Measurements from ENCODE around the gene KIF17.

Gene KIF17

GRCh38 chr1:20710469-20711284 is 7.1 kb downstream of the KIF17 start:
- DNase-seq (ENCODE audit: low read depth) = no peak

DNA sequence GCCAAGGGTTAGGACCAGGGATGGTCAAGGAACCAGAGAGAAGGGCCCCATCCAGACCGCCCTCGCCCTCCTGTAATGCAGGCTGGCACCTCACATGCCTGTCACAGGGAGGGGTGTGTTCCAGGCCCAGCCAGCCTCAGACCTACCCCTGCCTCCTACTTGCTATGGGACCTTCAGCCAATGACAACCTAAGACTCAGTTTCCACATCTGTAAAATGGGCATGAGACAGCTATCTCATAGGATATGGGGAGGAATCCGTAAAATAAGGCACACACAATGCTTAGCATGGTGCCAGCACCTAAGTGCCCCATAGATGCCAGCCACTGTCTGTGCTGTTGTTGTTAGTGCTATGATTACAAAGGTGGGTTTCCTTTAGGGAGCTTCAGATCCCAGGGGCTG is 7.9 kb downstream of the KIF17 start:
- no peak for DNase-seq (ENCODE audit: low read depth)

DNA sequence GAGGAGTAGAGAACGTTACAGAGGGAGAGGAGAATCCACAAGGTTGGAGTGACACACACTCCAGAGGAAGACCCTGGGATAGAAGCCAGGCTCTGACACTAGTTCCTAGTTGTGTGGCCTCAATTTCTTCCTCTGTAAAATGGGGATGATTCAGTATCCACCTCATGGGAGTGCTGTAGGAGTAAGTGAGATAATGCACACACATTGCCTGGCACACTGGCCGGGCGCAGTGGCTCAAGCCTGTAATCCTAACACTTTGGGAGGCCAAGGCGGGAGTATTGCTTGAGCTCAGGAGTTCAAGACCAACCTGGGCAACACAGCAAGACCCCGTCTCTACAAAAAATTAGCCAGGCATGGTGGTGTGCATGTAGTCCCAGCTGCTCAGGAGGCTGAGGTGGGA is 8.9 kb downstream of the KIF17 start:
- DNase-seq (ENCODE audit: low read depth) = no peak

DNA sequence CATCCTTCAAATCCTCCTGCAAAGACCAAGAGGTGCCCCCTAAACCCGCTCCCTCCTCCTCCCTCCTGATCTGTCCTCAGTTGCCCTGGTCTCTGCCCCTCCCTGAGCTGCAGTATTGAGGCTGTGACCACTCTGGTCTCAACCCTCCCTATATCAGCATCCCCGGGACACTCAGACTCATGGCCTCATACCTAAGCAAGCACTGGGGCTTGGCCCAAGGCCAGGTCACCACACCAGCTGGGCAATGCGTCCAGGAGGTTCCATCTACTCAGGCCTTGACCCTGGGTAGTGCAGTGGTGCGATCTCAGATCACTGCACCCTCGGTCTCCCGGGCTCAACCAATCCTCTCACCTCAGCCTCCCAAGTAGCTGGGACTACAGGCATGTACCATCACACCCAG is 9.8 kb downstream of the KIF17 start:
- DNase-seq (ENCODE audit: low read depth) = no peak

- DNase-seq (ENCODE audit: low read depth) = no peak
Measured at GRCh38 chr1:20706841-20707240, 11.0 kb downstream of the KIF17 start.

GRCh38 chr1:20705203-20705755 is 12.5 kb downstream of the KIF17 start:
- DNase-seq (ENCODE audit: low read depth) = no peak

GRCh38 chr1:20704390-20705202 is 13.2 kb downstream of the KIF17 start:
- no peak for DNase-seq (ENCODE audit: low read depth)

DNA sequence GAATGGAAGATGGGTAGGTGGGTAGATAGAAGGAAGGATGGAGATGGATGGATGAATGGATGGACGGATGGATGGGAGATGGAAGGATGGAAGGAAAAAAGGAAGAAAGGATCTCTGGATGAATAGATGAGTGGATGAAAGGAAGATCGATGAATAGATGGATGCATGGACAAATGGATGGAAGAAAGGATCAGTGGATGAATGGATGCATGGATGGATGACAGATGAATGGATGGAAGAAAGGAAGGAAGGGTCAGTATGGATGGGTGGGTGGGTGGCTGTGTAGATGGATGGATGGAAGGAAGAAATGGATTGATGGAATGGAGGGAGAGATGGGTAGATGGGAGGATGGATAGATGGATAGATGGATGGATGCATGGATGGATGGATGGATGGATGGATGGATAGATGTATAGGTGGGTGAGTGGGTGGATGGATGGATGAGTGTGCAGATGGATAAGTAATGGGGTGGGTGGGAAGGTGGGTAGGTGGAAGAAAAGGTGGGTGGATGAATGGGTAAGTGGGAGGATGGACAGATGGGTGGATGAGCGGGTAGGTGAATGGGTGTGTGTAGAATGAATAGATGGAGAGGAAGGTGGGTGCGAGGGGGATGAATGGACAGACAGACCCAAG is 14.6 kb downstream of the KIF17 start:
- no peak for DNase-seq (ENCODE audit: low read depth)

GRCh38 chr1:20702416-20702815 is 15.4 kb downstream of the KIF17 start:
- DNase-seq (ENCODE audit: low read depth) = no peak

DNA sequence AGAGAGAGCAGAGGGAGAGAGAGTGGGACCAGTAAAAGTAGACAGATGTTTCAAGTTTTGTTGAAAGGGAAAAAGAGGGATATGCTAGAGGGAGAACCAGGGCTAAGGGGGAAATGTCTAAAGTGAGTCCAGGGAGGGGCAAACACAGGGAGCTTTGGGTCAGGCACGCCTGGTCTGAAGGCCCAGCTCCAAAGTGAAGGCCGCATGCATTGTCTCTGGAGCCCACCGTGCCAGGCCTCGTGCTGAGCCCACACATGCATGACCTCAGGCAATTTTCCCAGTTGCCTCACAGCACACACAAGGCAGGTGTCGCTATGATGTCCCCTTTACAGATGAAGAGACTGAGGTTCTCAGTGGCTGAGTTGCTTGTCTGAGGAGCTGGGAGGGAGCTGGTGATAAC is 16.0 kb downstream of the KIF17 start:
- DNase-seq (ENCODE audit: low read depth) = no peak

DNA sequence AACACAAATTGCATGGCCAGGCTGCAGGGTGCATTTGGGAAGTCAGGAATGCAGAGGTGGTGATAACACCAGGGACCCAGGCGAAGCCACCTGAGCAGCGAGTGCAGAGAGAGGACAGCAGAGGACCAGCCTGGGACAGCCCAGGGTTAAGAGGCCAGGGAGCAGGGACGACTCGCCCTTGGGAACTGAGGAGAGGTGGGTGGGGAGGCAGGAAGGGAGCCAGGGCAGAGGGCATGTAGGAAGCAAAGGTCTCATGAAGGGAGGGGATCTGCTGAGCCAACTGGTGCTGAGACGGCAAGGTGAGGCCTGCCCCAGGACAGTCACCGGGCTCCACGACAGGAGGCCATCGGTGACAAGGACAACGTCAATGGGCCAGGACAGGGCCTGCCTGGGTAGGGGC is 16.4 kb downstream of the KIF17 start:
- DNase-seq (ENCODE audit: low read depth) = no peak

DNA sequence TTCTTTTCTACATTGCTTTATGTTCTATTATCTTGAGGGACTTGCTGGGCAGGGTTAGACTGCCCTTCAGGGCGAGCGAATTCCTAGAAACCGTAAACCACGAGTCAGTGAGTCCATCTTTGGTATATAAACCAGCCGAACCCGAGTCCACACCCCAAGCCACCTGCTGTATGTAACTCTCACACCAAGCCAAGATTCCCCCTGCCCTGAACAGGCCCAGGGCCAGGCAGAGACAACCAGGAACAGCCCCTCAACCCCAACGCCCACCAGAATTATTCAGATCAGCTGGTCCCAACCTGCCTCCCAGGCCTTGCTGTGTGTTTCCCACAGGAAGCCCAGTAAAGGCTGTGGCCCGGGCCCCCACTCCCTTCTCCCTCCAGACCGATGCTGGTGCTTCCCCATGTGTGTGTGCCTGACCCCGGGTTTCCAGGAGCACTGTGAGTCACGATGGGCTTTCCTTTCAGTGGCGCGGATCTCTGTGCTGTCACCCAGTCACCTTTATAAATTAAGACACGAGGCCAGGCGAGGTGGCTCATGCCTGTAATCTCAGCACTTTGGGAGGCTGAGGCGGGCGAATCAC is 17.1 kb downstream of the KIF17 start:
- DNase-seq (ENCODE audit: low read depth) = no peak

GRCh38 chr1:20699558-20699957 is 18.2 kb downstream of the KIF17 start:
- DNase-seq (ENCODE audit: low read depth) = no peak

- DNase-seq (ENCODE audit: low read depth) = no peak
Measured at GRCh38 chr1:20698195-20698910, 19.5 kb downstream of the KIF17 start.

DNA sequence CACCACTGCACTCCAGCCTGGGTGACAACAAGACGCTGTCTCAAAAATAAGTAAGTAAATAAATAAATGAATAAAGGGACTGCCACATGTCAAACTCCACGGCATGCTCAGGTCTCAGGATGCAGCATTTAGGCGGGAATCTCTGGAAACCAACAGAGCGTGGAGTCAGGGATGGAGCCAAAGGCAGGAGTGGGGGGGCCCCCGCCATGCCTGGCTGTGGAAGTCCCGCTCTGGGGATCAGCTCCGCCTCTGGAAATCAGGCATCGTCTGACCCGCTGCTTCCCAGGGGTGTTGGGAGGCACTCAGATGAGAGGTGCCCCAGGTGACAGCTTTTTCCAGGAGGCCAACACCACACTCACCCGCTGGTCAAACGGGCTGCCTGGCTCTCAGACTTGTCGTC is 20.2 kb downstream of the KIF17 start:
- no peak for DNase-seq (ENCODE audit: low read depth)

DNA sequence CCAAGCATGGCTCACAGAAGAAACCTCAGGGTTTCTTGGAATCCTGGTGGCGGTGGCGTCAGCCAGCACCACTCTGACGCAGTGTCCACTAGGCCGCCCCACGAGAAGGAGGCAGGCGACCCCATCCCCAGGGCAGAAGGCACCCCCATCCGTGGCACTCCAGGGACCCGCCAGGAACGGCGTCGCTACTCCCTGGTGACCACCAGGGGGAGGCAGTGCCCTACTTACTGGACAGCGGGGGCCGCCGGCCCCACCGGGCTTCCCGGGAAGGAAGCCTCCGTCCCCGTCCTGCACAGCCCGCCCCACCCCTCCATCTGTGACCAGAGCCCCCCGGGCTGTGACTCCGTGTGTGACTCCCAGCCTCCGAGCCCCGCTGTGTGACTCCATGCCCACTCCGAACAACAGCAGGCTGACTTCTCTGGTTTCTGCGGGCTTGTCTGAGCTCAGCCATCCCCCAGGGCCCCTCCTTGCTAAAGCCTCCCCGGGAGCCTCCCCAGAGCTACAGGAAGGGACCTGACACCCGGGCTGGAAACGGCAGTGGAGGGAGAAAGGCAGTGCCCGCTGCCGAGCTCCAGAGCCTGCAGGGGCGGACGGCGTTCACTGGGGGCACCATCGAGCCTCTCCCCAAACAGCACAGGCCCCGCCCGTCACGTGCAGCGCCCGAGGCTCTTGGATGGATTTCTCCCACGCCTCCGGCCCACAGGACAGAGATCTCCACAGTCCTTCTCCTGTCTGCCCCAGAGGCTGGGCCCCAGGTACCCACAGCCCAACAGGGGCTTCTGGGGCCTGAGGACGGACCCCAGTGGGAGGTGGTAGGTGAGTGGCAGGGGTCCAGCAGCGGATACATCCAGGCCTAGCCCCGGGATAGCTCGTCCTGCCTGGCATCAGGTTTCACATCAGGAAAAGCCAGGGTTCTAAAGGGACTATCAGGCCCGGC is 21.1 kb downstream of the KIF17 start:
- DNase-seq (ENCODE audit: low read depth) = peak; percentile 81

GRCh38 chr1:20695515-20695914 is 22.3 kb downstream of the KIF17 start:
- DNase-seq (ENCODE audit: low read depth) = no peak

DNA sequence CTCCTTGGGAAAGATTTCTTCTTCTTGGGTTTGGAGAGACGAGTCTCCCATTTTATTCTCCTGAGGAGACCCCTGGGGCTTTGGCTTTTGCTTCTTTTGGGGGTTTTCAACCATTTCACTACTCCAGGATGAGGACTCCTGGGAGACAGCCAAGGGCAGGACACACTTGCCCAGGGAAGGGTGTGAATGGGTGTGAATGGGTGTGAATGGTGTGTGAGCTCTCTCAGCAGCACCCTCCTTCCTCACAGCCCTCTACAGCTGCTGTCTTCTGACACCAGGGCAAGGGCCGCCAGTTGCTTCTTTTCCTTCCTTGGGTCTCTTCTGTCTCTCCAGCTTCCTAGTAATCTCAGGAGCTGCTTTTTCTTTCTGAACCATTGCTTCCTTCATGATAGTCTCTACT is 24.2 kb downstream of the KIF17 start:
- DNase-seq (ENCODE audit: low read depth) = no peak

GRCh38 chr1:20691872-20692271 is 25.9 kb downstream of the KIF17 start:
- no peak for DNase-seq (ENCODE audit: low read depth)

DNA sequence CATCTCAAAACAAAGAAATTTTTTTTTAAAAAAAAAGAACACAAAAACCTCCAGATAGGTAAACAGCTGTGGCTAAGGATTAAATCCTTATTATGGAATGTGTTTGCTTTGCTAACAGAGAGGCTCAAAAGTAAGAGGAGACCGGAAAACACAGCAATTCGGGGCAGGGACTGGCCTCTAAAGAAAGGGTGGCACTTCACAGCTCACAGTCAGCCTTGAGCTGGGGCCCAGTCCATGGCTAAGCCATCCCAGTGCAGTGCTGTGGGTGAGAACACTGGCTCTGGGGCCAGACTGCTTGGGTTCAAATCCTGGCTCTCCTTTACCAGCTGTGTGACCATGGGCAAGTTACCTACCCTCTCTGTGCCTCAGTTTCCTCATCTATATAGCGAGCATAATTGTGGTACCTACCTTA is 28.2 kb downstream of the KIF17 start:
- no peak for DNase-seq (ENCODE audit: low read depth)

All from stromal cell of bone marrow (primary cell).